IPS-18a (cell line): ENCODE measurements around the gene PLCD4.

ENCODE experiments used
- H3K27ac ChIP-seq: one replicate; pipeline ENCODE4 v1.5.1; 2013; ENCODE audit warnings: low read length
- H3K27me3 ChIP-seq: one replicate; pipeline ENCODE4 v1.6.1; 2013; ENCODE audit warnings: mild to moderate bottlenecking, low read length; ENCODE audit not compliant: control insufficient read depth, insufficient read depth
- H3K36me3 ChIP-seq: one replicate; pipeline ENCODE4 v1.6.1; 2013; ENCODE audit warnings: low read depth, low read length; ENCODE audit not compliant: control insufficient read depth
- H3K4me1 ChIP-seq: one replicate; pipeline ENCODE4 v1.6.1; 2013; ENCODE audit warnings: low read depth, low read length; ENCODE audit not compliant: control insufficient read depth
- H3K4me3 ChIP-seq: one replicate; pipeline ENCODE4 v1.5.1; 2013; ENCODE audit warnings: low read length
- H3K9ac ChIP-seq: one replicate; pipeline ENCODE4 v1.6.1; 2013; ENCODE audit warnings: mild to moderate bottlenecking, low read length, moderate library complexity
- H3K9me3 ChIP-seq: one replicate; pipeline ENCODE4 v1.6.1; 2013; ENCODE audit warnings: low read depth, low read length; ENCODE audit not compliant: control insufficient read depth

The PLCD4 gene

DNA sequence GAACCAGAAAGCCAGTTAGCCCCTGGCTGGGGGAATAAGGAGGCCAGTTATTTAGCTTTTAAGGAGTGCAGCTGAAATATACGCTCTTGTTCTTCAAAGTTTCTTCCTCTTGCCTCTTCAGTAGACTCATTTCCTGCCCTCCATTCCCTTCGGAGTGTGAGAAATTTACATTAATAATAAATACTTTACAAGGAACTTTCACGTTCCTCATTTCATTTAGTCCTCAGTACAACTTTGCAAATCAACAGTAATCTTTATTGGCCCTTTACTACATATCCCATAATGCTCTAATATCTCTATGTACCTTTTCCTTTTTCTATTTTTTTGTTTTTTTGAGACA lies 15.6 kb downstream of the PLCD4 start:
- H3K9me3 ChIP-seq = no peaks in the 10 kb centered on the region
- no peak overlapping the region for H3K4me3 ChIP-seq
- H3K36me3 ChIP-seq = no peaks in the 10 kb centered on the region
- no peak overlapping the region for H3K27ac ChIP-seq
- H3K9ac ChIP-seq = no peak overlapping the region
- no peaks in the 10 kb centered on the region for H3K27me3 ChIP-seq
- no peaks in the 10 kb centered on the region for H3K4me1 ChIP-seq

DNA sequence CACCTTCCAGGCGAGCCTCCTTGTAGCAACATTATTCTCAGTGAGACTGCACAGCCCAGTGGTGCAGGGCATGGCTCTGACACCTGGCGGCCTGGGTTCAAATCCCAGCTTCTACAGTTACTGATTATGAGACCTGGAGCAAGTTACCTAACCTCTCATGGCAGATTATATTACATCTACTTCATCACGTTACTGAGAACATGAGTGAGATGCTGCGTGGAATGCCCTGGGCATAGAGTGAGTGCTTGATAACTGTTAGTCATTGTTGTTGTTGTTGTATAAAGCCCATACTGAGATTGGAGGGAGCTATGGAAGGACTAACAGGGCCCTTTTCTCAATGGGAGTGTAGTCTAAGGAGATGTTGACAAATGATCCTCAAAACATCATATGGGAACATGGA lies 18.7 kb downstream of the PLCD4 start:
- Histone ChIP-seq H3K27me3 (no peaks in the 10 kb centered on the region), H3K9me3 (no peaks in the 10 kb centered on the region), H3K4me3 (no peak overlapping the region), H3K36me3 (no peaks in the 10 kb centered on the region), H3K4me1 (no peaks in the 10 kb centered on the region), H3K27ac (no peak overlapping the region), H3K9ac (no peak overlapping the region)

DNA sequence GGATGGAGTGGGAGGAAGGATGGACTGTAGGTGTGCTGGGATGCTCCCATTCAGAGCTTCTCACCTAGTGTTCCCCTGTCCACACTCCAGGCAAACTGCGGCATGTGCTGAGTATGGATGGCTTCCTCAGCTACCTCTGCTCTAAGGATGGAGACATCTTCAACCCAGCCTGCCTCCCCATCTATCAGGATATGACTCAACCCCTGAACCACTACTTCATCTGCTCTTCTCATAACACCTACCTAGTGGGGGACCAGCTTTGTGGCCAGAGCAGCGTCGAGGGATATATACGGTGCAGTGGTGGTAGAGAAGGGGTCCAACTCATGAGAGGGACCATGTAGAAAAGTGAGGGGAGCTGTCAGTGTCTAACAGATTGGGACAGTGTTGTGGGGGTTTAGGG lies 20.2 kb downstream of the PLCD4 start:
- Histone ChIP-seq H3K4me1 (no peaks in the 10 kb centered on the region), H3K4me3 (no peak overlapping the region)

DNA sequence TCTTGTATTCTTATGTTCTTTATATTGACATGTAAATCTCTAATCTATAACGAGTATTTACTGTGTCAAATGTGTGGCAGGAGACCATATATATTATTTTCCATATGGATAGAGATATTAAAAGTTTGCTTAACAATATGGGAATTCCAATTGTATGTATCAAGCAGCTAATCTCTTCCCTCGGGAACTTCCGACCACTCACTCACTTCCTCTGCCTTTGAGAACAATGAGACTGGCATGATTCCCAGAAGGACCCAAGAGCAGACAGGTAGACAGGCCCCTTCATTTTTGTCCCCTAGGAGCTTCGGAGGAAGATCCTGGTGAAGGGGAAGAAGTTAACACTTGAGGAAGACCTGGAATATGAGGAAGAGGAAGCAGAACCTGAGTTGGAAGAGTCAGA lies 24.1 kb downstream of the PLCD4 start:
- Histone ChIP-seq H3K27ac (no peak overlapping the region), H3K9me3 (no peaks in the 10 kb centered on the region)

More for the DNA sequence above, 20.2 kb downstream of the PLCD4 start:
- H3K27me3 ChIP-seq = no peaks in the 10 kb centered on the region
- H3K27ac ChIP-seq = no peak overlapping the region
- H3K9ac ChIP-seq = no peak overlapping the region
- no peaks in the 10 kb centered on the region for H3K9me3 ChIP-seq
- no peaks in the 10 kb centered on the region for H3K36me3 ChIP-seq

DNA sequence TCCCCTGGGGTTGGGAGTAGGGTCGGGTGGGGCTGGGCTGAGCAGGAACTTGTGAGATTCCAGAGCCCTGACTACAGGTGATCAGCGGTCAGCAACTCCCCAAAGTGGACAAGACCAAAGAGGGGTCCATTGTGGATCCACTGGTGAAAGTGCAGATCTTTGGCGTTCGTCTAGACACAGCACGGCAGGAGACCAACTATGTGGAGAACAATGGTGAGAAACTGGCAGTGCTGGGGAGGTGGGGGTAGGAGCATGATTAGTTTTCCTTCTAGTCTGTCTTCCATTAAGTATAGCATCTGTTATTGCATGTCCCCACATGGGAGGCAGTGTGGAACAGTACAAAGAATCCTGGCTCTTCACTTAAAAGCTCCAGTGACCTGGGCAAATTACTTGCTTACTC lies 28.0 kb downstream of the PLCD4 start:
- no peak overlapping the region for H3K4me3 ChIP-seq
- H3K4me1 ChIP-seq = no peaks in the 10 kb centered on the region
- H3K27ac ChIP-seq = no peak overlapping the region
- no peak overlapping the region for H3K9ac ChIP-seq
- H3K27me3 ChIP-seq = no peaks in the 10 kb centered on the region
- no peaks in the 10 kb centered on the region for H3K9me3 ChIP-seq
- H3K36me3 ChIP-seq = peaks cover 53% of the 10 kb centered on the region

More for the DNA sequence above, 24.1 kb downstream of the PLCD4 start:
- H3K4me3 ChIP-seq = no peak overlapping the region
- H3K9ac ChIP-seq = no peak overlapping the region
- H3K27me3 ChIP-seq = no peaks in the 10 kb centered on the region
- H3K4me1 ChIP-seq = no peaks in the 10 kb centered on the region
- peaks cover 20% of the 10 kb centered on the region for H3K36me3 ChIP-seq

DNA sequence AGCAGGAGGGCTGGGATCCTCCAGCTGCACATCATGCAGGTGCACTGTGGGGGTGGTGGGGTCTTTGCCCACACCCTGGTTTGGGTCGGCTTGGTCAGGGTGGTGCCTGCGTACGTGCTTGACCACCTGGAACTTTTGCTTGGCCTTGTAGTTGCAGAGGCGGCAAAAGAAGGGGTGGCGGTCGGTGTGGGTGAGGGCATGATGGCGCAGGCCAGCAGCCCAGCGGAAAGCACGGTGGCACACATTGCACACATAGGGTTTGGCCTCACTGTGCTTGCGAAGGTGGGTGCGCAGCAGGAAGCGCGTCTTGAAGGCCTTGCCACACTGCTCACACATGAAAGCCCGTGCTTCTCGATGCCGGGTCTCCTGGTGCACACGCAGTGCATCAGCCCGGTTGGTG lies 30.7 kb downstream of the PLCD4 start:
- Histone ChIP-seq H3K36me3 (peaks cover 65% of the 10 kb centered on the region), H3K4me1 (no peaks in the 10 kb centered on the region), H3K4me3 (no peak overlapping the region), H3K27ac (no peak overlapping the region), H3K27me3 (no peaks in the 10 kb centered on the region), H3K9me3 (no peaks in the 10 kb centered on the region), H3K9ac (no peak overlapping the region)

DNA sequence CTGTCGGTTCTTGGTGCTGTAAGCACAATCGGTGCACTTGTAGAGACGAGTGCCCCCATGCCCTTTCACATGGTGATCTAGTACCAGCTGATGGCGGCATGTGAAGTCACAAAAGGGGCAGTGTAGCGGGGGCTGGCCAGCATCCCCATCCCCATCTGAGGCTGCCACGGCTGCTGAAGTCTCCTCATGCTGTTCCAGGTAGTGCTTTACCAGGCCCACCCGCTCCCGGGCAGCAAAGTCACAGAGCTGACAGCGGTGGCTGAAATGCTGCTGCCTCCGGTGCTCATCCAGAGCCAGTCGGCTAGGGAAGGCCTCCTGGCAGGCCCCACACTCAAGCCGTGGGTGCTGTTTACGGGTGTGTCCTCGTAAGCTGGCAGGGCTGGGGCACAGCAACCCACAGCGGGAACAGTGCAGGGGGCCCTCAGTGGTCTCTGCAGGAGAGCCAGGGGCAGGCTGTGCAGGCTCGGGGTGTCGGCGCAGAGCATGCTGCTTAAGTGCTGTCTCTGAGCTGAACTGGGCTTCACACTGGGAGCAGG lies 34.5 kb downstream of the PLCD4 start:
- no peaks in the 10 kb centered on the region for H3K9me3 ChIP-seq
- H3K36me3 ChIP-seq = peaks cover 71% of the 10 kb centered on the region
- no peak overlapping the region for H3K4me3 ChIP-seq
- H3K9ac ChIP-seq = no peak overlapping the region
- no peaks in the 10 kb centered on the region for H3K4me1 ChIP-seq
- no peaks in the 10 kb centered on the region for H3K27me3 ChIP-seq
- H3K27ac ChIP-seq = no peak overlapping the region

DNA sequence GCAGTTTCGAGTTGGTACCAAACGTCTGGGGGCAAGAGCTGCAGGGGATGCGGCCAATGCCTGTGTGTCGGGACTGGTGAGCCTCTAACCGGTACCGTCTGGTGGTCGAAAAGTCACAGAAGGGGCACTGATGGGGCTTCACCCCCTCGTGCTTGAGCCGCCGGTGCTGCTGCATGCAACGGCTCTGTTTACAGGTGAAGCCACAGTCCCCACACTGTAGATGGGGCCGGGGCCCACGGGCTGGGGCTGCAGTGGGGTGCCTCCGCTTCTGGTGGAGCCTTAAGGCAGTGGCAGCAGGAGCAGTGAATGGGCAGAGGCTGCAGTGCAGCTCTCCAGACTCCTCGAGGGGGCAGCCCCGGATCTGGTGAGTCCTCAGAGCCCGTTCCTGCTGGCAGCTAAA lies 35.1 kb downstream of the PLCD4 start:
- Histone ChIP-seq H3K4me1 (no peaks in the 10 kb centered on the region), H3K9ac (no peak overlapping the region), H3K9me3 (no peaks in the 10 kb centered on the region), H3K27ac (no peak overlapping the region), H3K36me3 (peaks cover 70% of the 10 kb centered on the region), H3K27me3 (no peaks in the 10 kb centered on the region), H3K4me3 (no peak overlapping the region)

DNA sequence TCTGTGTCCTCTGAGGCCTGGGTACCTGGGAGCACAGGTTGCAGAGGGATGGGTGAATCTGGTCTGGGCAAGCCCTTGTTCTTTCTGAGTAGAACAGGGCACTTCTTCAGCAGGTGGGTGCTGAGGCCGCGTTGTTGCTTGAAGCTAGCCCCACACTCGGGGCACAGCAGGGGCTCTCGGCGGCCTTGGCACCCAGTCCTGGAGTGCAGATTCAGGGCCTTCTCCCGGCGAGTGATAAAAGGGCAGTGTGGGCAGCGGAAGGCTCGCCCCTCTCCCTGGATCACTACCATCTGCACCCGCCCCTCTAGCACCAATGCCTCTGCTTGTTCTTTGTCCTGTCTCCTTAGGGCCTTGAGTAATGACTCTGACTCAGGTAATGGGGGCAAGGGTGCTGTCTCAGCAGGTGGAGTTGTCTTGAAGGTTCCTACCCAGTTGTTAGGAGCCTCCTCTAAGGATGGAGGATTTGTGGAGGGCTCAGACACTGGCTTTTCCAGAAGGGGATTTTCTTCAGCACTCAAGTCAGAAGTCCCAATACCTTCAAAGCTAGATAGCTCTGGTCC lies 36.1 kb downstream of the PLCD4 start:
- peaks cover 70% of the 10 kb centered on the region for H3K36me3 ChIP-seq
- no peaks in the 10 kb centered on the region for H3K9me3 ChIP-seq
- H3K4me1 ChIP-seq = no peaks in the 10 kb centered on the region
- no peak overlapping the region for H3K27ac ChIP-seq
- H3K9ac ChIP-seq = no peak overlapping the region
- no peak overlapping the region for H3K4me3 ChIP-seq
- H3K27me3 ChIP-seq = no peaks in the 10 kb centered on the region

DNA sequence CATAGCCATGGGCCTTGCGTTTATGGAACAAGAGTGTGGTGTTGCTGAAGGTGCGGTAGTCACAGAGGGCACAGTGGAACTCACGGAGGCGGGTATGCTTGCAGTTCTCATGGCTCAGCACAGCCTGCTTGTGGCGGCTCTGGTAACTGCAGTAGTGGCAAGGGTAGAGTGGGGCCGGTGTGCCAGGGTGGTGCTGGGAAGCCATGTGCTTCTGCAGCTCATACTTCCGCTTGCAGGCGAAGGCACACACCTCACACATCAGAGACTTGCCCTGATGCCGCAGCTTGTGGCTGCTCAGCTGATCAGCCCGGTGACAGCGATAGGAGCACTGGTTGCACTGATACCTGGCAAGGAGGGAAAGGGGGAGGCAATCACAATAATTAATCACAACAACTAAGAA lies 37.0 kb downstream of the PLCD4 start:
- Histone ChIP-seq H3K27ac (no peak overlapping the region), H3K9ac (no peak overlapping the region), H3K36me3 (peaks cover 73% of the 10 kb centered on the region), H3K27me3 (no peaks in the 10 kb centered on the region), H3K4me1 (no peaks in the 10 kb centered on the region), H3K9me3 (no peaks in the 10 kb centered on the region), H3K4me3 (no peak overlapping the region)

DNA sequence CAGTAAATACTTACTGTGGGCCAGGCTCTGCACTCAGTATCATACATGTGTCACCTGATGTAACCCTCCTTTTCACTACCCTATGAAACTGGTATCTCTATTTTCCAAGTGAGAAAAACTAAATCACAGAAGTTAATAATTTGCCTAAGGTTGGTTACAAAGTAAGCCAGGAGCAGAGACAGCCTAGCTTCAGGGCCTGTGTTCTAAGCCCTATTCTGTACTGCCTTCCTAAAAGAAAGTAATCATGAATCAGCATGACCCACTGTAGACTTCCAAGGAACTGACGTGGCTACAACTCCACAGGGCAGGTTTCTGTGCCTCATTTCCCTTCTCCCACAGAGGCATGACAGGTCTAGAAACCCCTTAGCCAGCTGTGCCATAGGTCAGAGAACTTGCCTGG lies 37.4 kb downstream of the PLCD4 start:
- no peak overlapping the region for H3K27ac ChIP-seq
- no peaks in the 10 kb centered on the region for H3K4me1 ChIP-seq
- H3K9ac ChIP-seq = no peak overlapping the region
- H3K27me3 ChIP-seq = no peaks in the 10 kb centered on the region
- H3K4me3 ChIP-seq = no peak overlapping the region
- no peaks in the 10 kb centered on the region for H3K9me3 ChIP-seq
- peaks cover 75% of the 10 kb centered on the region for H3K36me3 ChIP-seq

DNA sequence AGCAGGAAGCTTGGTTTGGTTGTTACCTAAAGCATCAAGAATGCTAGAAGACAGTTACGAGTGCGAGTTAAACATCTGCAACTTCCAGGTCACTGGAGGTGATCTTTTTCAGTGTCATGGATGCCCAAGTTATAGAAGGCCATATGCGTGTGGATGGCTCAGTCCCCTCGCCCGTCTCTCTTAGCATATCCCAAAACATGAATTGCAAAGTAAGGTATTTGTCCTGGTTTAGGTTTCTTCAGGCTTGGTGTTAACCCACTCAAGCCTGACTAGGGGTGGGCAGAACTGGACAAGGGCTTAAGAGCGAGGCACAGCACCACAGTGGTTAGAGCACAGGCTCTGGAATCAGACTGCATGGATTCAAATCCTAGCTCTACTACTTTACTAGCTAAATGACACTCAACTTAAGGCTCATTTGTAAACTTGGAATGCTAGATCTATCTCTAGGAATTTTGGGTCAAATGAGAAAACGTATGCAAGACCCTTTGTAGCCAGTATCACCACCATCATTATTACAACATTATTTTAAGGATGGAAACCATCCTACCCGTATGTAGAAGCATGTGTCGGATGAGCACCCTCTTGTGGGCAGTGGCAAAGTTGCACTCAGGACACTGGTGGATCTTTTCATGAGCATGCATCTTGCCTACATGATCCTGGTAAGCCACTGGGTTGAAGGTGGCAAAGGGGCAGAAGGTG lies 40.5 kb downstream of the PLCD4 start:
- H3K27ac ChIP-seq = no peak overlapping the region
- H3K4me1 ChIP-seq = no peaks in the 10 kb centered on the region
- H3K4me3 ChIP-seq = no peak overlapping the region
- H3K9ac ChIP-seq = no peak overlapping the region
- H3K36me3 ChIP-seq = peaks cover 85% of the 10 kb centered on the region
- no peaks in the 10 kb centered on the region for H3K27me3 ChIP-seq
- no peaks in the 10 kb centered on the region for H3K9me3 ChIP-seq
